ENCODE results near the gene EHMT1.

Gene EHMT1

DNA sequence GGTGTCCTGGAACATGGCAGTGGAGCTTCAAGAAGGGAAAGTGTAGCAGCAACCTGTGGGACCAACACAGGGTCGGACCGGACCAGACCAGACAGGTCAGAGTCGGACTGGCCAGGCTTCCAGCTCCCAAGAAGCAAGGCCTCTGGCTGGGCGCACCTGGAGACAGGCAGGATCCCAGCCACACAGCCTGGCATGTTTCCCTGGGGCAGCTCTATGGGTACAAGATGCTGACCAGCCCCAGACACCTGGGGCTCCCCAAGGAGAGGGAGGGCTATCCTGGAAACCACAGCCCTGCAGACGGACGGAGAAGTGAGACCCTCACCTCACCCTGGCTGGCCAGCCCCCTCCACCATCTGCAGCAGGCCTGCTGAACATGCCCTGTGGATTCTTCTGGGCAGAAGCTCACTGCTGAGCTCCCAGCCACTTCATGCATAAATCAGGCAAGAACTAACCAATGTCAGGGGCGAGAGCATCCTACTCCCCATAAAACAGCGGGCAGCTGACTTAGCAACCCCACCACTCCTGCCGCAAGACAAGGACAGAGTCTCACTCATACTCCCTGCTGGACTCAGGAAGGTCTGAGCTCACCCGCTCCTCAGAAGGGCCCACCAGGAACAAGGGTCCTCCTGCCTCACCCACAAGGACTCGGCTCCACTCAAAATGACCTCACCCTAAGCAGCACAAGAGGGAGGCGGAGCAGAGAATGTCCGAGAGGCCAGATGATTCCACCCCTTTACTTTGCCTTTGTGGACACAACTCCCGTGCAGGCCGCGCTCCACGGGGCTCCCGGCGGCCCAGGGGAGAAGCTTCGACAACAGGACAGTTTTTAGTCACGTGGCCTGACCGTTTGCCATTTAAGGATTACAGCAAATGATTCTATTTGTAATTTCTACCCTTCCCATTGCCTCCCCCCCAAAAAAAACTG lies 37.2 kb upstream of the EHMT1 start:
- no peaks in the 10 kb centered on the region for H3K27me3 ChIP-seq (ENCODE audit: insufficient read depth, low read depth, severe bottlenecking)
- no peaks in the 10 kb centered on the region for H3K9me3 ChIP-seq (ENCODE audit: severe bottlenecking)
- DNase-seq = no peak
- no peak overlapping the region for H3K27ac ChIP-seq
- peaks cover 65% of the 10 kb centered on the region for H3K36me3 ChIP-seq
- TF ChIP-seq, protein P1, sequence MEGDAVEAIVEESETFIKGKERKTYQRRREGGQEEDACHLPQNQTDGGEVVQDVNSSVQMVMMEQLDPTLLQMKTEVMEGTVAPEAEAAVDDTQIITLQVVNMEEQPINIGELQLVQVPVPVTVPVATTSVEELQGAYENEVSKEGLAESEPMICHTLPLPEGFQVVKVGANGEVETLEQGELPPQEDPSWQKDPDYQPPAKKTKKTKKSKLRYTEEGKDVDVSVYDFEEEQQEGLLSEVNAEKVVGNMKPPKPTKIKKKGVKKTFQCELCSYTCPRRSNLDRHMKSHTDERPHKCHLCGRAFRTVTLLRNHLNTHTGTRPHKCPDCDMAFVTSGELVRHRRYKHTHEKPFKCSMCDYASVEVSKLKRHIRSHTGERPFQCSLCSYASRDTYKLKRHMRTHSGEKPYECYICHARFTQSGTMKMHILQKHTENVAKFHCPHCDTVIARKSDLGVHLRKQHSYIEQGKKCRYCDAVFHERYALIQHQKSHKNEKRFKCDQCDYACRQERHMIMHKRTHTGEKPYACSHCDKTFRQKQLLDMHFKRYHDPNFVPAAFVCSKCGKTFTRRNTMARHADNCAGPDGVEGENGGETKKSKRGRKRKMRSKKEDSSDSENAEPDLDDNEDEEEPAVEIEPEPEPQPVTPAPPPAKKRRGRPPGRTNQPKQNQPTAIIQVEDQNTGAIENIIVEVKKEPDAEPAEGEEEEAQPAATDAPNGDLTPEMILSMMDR (IDR thresholded peaks at IDR 0.05; ENCODE audit: low read depth, low read length) = no peak
- no peak overlapping the region for H3K4me3 ChIP-seq (ENCODE audit: low read depth, low read length)

DNA sequence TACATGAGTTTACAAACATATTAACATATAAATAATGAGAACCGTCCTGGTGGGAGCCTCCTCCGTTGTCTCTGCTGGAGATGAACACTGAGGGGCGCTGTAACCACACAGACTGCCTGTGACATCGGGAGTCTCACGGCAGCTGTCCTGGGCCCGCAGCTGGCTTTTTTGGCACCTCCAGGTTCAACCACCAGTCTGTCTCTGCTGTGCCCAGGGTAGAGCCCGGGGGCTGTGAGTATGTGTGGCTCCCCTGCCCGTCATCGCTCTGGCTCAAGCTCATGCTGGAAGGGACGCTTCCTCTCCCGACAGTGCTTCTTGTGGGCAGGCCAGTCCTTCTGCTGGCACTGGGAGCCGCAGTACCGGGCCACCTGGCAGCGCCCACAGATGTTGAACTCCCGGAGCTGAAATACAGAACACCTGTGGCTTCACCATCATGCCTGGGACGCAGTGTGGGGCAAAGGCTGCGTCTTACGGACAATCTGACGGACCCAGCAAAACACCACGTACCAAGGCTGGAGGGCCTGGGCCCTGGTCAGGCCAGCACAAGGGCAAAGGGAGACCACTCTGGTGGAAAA lies 36.4 kb upstream of the EHMT1 start:
- Histone ChIP-seq H3K27me3 (ENCODE audit: insufficient read depth, low read depth, severe bottlenecking) (no peaks in the 10 kb centered on the region), H3K27ac (no peak overlapping the region), H3K4me3 (ENCODE audit: low read depth, low read length) (no peak overlapping the region), H3K9me3 (ENCODE audit: severe bottlenecking) (no peaks in the 10 kb centered on the region), H3K36me3 (peaks cover 65% of the 10 kb centered on the region)
- peak; percentile 54 for DNase-seq
- TF ChIP-seq, protein P1 (IDR thresholded peaks at IDR 0.05; ENCODE audit: low read depth, low read length) = peak; percentile 52

DNA sequence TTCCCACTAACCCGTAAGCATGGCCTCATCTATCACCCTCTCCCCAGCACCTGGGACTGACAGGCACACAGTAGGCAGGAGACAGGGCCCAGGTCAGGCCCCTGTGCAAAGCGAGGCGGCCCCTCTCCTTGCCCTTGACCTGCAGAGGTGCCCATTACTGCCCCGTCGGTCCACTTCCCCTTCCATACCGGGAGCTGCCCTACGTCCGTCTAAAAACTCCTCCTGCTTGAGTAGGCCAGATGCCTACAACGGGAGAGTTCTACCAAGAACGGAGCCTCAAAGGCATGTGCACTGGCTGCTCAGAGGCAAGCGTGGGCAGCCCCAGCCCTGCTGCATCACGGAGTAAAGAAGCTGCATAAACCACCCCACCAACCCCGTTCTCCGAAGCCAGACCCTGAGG lies 35.5 kb upstream of the EHMT1 start:
- peaks cover 71% of the 10 kb centered on the region for H3K36me3 ChIP-seq
- no peaks in the 10 kb centered on the region for H3K9me3 ChIP-seq (ENCODE audit: severe bottlenecking)
- H3K27ac ChIP-seq = no peak overlapping the region
- no peak overlapping the region for H3K4me3 ChIP-seq (ENCODE audit: low read depth, low read length)
- no peak for DNase-seq
- TF ChIP-seq, protein P1 (IDR thresholded peaks at IDR 0.05; ENCODE audit: low read depth, low read length) = no peak
- H3K27me3 ChIP-seq (ENCODE audit: insufficient read depth, low read depth, severe bottlenecking) = no peaks in the 10 kb centered on the region

DNA sequence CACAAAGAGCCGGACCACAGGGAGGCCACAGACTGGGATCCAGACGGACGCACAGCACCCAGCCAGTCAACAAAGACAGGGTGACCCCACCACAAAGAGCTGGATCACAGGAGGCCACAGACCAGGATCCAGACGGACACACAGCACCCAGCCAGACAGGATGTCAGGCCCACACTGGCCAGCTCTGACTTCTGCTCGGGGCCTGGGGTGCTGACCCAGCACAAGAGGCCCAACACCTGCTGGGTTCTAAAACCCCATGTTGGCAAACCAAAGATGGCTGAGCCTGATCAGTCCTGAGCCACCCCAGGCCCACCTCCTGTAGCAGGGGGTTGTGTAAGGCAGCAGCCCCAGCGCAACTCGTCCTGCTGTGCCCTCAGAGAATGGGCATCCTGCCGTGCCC lies 34.8 kb upstream of the EHMT1 start:
- H3K36me3 ChIP-seq = peaks cover 74% of the 10 kb centered on the region
- TF ChIP-seq, protein P1 (IDR thresholded peaks at IDR 0.05; ENCODE audit: low read depth, low read length) = no peak
- no peaks in the 10 kb centered on the region for H3K27me3 ChIP-seq (ENCODE audit: insufficient read depth, low read depth, severe bottlenecking)
- no peak overlapping the region for H3K4me3 ChIP-seq (ENCODE audit: low read depth, low read length)
- no peaks in the 10 kb centered on the region for H3K9me3 ChIP-seq (ENCODE audit: severe bottlenecking)
- DNase-seq = no peak
- H3K27ac ChIP-seq = no peak overlapping the region

DNA sequence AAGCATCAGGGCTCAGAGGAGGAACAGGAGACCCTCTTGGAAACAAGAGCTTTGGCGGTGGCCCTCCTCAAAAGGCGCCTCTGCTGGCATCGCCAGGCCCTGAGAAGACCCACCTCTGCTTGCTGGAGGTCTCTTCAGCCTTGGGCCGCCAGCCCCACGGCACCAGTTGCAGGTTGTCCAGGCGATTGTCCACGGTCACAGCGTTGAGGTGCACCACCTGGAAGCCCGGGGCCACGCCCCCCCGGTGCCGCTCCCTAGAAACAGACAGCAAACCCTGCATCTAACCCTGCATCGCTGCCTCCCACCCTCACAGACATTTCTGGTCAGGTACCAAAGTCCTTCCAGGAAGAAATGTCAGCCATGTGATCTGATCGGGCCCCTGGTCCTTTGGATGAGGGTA lies 32.0 kb upstream of the EHMT1 start:
- Histone ChIP-seq H3K27ac (no peak overlapping the region), H3K9me3 (ENCODE audit: severe bottlenecking) (no peaks in the 10 kb centered on the region), H3K4me3 (ENCODE audit: low read depth, low read length) (no peak overlapping the region), H3K36me3 (peaks cover 69% of the 10 kb centered on the region), H3K27me3 (ENCODE audit: insufficient read depth, low read depth, severe bottlenecking) (no peaks in the 10 kb centered on the region)
- DNase-seq = no peak
- TF ChIP-seq, protein P1 (IDR thresholded peaks at IDR 0.05; ENCODE audit: low read depth, low read length) = no peak
